Endodermal cell (in vitro differentiated cells): ENCODE results near the gene ANKH. TPM values are rescaled to one million over a fixed set of nuclear protein-coding genes. Genes with fewer than 3 reads are reported as not detected.

Experiments used
- DNase-seq: peaks from one replicate; pipeline ENCODE4 v3.0.0-alpha.2; 2017
- H3K27ac ChIP-seq: 2 replicates; pipeline ENCODE4 v1.5.1; 2013; ENCODE audit warnings: mild to moderate bottlenecking, low read depth, low read length, moderate library complexity
- H3K27me3 ChIP-seq: 2 replicates; pipeline ENCODE4 v1.6.1; 2013; ENCODE audit warnings: mild to moderate bottlenecking, low read length, moderate library complexity; ENCODE audit not compliant: insufficient read depth, control insufficient read depth, poor library complexity, severe bottlenecking
- H3K36me3 ChIP-seq: 2 replicates; pipeline ENCODE4 v1.7.0; 2013; ENCODE audit warnings: mild to moderate bottlenecking, low read length, moderate library complexity; ENCODE audit not compliant: control insufficient read depth, insufficient read depth
- H3K4me1 ChIP-seq: one replicate; pipeline ENCODE4 v1.7.0; 2013; ENCODE audit warnings: low read length; ENCODE audit not compliant: control insufficient read depth, insufficient read depth
- H3K4me3 ChIP-seq: 2 replicates; pipeline ENCODE4 v1.5.1; 2013; ENCODE audit warnings: mild to moderate bottlenecking, low read length, moderate library complexity
- H3K9ac ChIP-seq: 2 replicates; pipeline ENCODE4 v1.6.1; 2013; ENCODE audit warnings: mild to moderate bottlenecking, low read length, moderate library complexity; ENCODE audit not compliant: poor library complexity, severe bottlenecking; ENCODE audit errors: extremely low read depth
- H3K9me3 ChIP-seq: 2 replicates; pipeline ENCODE4 v1.6.1; 2013; ENCODE audit warnings: mild to moderate bottlenecking, low read length, moderate library complexity; ENCODE audit not compliant: control insufficient read depth
- H3K27ac Mint-ChIP-seq: 2 replicates; pipeline ENCODE4 v1.8.0; 2020; ENCODE audit warnings: mixed read lengths
- H3K27me3 Mint-ChIP-seq: 2 replicates; pipeline ENCODE4 v1.8.0; 2021; ENCODE audit warnings: mild to moderate bottlenecking, mixed read lengths; ENCODE audit not compliant: insufficient read depth
- H3K36me3 Mint-ChIP-seq: 2 replicates; pipeline ENCODE4 v1.8.0; 2020; ENCODE audit warnings: low read depth, mixed read lengths
- H3K4me1 Mint-ChIP-seq: 2 replicates; pipeline ENCODE4 v1.8.0; 2020; ENCODE audit warnings: mixed read lengths
- H3K4me3 Mint-ChIP-seq: 2 replicates; pipeline ENCODE4 v1.8.0; 2020; ENCODE audit warnings: mild to moderate bottlenecking, moderate library complexity, mixed read lengths
- H3K9me3 Mint-ChIP-seq: 2 replicates; pipeline ENCODE4 v1.8.0; 2020; ENCODE audit warnings: mild to moderate bottlenecking, mixed read lengths
- WGBS, 2 experiments: methylation state at CpG; one replicate each; pipeline versions ENCODE4 v1.1.5 to v1.1.7; 2013; ENCODE audit warnings: missing lambda C conversion rate in 2 of 2, mixed read lengths in 1 of 2; ENCODE audit not compliant: insufficient coverage in 1 of 2, insufficient read length in 1 of 2; 5-methylcytosine and 5-hydroxymethylcytosine counted together
- total RNA-seq, 2 donors: library from RNA; stranded (reverse); fragmentation: NEBNext Ultra II Directional in 1 of 2; extraction: Animal tissue kit (Norgen Biotek cat#: 25700) in 1 of 2; gene quantifications; 2 replicates in 1 of 2; 3 replicates in 1 of 2; pipeline ENCODE4 v1.2.1, GENCODE V29; 2021
- TF ChIP-seq, protein P1 (sequence below): fragments of 200-600 bp; sonication (generic); conservative IDR thresholded peaks from 2 replicates; pipeline ENCODE4 v1.5.0; 2021; ENCODE audit warnings: antibody characterized with exemption, mild to moderate bottlenecking

ANKH gene
- total RNA-seq, 2 donors from 2014 or later: 26.5 to 43.4 TPM

DNA sequence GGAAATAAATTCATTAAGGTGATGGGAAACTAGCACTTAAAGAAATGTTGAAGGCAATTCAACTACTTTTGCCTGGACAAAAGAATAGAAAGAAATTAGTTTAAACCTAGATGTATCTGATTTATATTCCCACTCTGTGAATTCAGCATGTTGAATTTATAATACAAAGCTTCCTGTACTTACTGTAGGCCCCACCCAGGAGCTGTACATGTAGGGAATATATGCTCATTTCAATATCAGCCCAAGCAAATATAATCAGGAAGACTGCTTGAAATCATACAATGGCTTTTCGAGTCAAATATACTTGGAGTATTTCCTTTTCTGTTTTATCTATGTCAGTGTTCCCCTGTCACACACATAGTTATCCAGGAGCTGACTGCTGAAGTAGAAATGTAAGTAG, 105.0 kb downstream of the ANKH start:
- Mint-ChIP-seq H3K27ac (no peak overlapping the region), H3K4me1 (peaks cover 4% of the 10 kb centered on the region), H3K9me3 (no peaks in the 10 kb centered on the region), H3K36me3 (no peaks in the 10 kb centered on the region), H3K4me3 (no peak overlapping the region), H3K27me3 (no peaks in the 10 kb centered on the region)
- 93% methylated on average over 1 of the region's 1 CpG; no CpG with 5 or more reads in 1 of the 2 experiments for WGBS, 2 experiments
- Histone ChIP-seq H3K9ac (no peak overlapping the region), H3K9me3 (no peaks in the 10 kb centered on the region), H3K36me3 (no peaks in the 10 kb centered on the region), H3K27ac (no peak overlapping the region), H3K27me3 (no peaks in the 10 kb centered on the region), H3K4me1 (no peaks in the 10 kb centered on the region), H3K4me3 (no peak overlapping the region)
- no peak for DNase-seq
- TF ChIP-seq, protein P1, sequence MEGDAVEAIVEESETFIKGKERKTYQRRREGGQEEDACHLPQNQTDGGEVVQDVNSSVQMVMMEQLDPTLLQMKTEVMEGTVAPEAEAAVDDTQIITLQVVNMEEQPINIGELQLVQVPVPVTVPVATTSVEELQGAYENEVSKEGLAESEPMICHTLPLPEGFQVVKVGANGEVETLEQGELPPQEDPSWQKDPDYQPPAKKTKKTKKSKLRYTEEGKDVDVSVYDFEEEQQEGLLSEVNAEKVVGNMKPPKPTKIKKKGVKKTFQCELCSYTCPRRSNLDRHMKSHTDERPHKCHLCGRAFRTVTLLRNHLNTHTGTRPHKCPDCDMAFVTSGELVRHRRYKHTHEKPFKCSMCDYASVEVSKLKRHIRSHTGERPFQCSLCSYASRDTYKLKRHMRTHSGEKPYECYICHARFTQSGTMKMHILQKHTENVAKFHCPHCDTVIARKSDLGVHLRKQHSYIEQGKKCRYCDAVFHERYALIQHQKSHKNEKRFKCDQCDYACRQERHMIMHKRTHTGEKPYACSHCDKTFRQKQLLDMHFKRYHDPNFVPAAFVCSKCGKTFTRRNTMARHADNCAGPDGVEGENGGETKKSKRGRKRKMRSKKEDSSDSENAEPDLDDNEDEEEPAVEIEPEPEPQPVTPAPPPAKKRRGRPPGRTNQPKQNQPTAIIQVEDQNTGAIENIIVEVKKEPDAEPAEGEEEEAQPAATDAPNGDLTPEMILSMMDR: no peak

DNA sequence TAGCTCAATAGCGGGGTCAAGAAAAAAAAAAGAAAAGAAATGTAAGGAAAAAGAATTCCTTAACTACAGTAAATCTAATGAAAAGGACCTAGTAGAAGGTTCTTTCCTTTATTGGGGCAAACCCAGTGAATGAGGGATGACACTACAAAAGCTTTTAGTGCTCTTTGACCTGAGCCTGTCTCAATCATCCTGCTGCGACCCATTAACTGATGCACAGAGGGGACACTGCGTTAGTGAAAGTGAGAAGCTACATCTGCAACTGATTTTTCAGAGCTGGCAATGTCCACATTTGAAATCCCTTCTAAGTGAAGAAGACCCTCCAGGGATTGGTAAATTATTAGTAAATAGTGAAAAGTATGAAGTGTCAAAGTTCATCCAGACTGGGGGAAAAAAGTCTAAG, 106.0 kb downstream of the ANKH start:
- Mint-ChIP-seq H3K27me3 (no peaks in the 10 kb centered on the region), H3K36me3 (no peaks in the 10 kb centered on the region)

DNA sequence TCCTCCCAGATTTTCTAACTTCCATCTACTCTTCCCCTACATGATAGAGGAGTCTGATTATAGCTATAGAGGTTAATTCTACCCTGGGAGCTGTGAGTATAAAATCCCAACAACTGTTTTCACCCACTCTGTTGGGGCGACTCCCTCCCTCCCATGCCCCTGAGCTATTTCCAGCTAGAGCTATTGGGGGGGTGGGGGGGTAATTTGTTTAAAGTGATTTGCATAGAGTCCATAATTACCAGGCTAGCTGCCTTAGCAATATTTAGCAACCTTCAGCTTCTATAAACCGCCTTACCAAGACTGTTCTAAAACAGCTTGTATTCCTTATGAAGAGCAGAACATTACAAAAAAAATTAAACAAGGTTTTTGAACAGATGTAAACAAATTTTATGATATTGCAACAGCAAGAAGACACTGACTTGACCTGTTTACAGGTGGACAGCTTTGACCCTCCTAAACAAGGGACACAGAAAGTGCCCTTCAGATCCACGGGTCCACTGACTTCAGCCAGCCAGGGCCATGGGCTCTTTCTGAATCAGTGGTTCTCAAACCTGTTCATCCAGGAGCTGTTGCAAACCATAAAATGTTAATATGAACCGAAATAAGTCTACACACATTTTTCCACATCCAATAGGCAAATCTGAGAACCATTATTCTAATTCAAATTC, 108.9 kb downstream of the ANKH start:
- no peak overlapping the region for H3K4me3 ChIP-seq
- Mint-ChIP-seq H3K27me3 (no peaks in the 10 kb centered on the region), H3K9me3 (no peaks in the 10 kb centered on the region), H3K4me3 (no peak overlapping the region), H3K27ac (no peak overlapping the region), H3K4me1 (no peaks in the 10 kb centered on the region), H3K36me3 (no peaks in the 10 kb centered on the region)
- H3K4me1 ChIP-seq: no peaks in the 10 kb centered on the region
- no peak overlapping the region for H3K27ac ChIP-seq
- H3K27me3 ChIP-seq: no peaks in the 10 kb centered on the region
- H3K36me3 ChIP-seq: no peaks in the 10 kb centered on the region
- H3K9ac ChIP-seq: no peak overlapping the region
- TF ChIP-seq, protein P1: no peak
- no peaks in the 10 kb centered on the region for H3K9me3 ChIP-seq
- WGBS, 2 experiments: 81 to 92% methylated on average over 2 to 3 of the region's 4 CpGs
- no peak for DNase-seq

More for the DNA sequence above, 106.0 kb downstream of the ANKH start:
- H3K9me3 ChIP-seq: no peaks in the 10 kb centered on the region
- H3K4me1 ChIP-seq: no peaks in the 10 kb centered on the region
- H3K27ac ChIP-seq: no peak overlapping the region
- H3K27me3 ChIP-seq: no peaks in the 10 kb centered on the region
- DNase-seq: no peak
- 83 to 92% methylated on average over 2 to 3 of the region's 3 CpGs for WGBS, 2 experiments
- Mint-ChIP-seq H3K9me3 (no peaks in the 10 kb centered on the region), H3K27ac (no peak overlapping the region), H3K4me1 (peaks cover 4% of the 10 kb centered on the region), H3K4me3 (no peak overlapping the region)
- no peak overlapping the region for H3K4me3 ChIP-seq
- TF ChIP-seq, protein P1: no peak
- no peak overlapping the region for H3K9ac ChIP-seq
- H3K36me3 ChIP-seq: no peaks in the 10 kb centered on the region
